ENCODE data around the gene DCUN1D3. TPM values are rescaled to one million over a fixed set of nuclear protein-coding genes. Genes with fewer than 3 reads are reported as not detected.

DCUN1D3 gene
- polyA plus RNA-seq, 1 donor (not counting 4 experiments of a cell fraction or from before 2014, with no cell fraction given): 9.4 TPM

DNA sequence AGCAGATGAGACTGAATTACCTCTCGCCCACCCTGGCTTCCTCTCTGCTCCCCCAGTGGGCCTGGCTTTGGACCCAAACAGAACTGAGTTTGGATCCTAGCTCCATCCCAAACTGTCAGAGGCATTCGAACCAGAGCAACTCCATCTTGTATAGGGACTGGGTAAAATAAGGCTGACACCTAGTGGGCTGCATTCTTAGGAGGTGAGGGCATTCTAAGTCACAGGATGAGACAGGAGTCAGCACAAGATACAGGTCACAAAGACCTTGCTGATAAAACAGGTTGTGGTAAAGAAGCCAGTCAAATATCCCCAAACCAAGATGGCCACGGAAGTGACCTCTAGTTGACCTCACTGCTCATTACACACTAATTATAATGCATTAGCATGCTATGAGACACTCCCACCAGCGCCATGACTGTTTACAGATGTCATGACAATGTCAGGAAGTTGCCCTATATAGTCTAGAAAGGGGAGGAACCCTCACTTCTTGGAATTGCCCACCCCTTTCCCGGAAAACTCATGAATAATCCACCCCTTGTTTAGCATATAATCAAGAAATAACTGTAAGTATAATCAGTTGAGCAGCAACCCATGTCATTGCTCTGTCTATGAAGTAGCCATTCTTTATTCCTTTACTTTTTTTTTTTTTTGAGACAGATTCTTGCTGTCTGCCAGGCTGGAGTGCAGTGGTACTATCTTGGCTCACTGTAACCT lies 44.9 kb upstream of the DCUN1D3 start:
- Histone ChIP-seq H3K9me1 (ENCODE audit: control insufficient read depth, extremely low read depth, insufficient read depth, low read length) (no peaks in the 10 kb centered on the region), H3K4me2 (ENCODE audit: control insufficient read depth, extremely low read depth, insufficient read depth, low read depth, low read length) (no peak overlapping the region), H3K36me3 (ENCODE audit: control insufficient read depth in 2 of 2, extremely low read depth in 1 of 2, insufficient read depth in 2 of 2, low read length in 2 of 2) (no peaks in the 10 kb centered on the region), H3K4me3 (ENCODE audit: control insufficient read depth in 2 of 3, extremely low read depth in 1 of 3, insufficient read depth in 2 of 3, low read depth in 1 of 3, low read length in 3 of 3) (no peak overlapping the region), H4K20me1 (ENCODE audit: control insufficient read depth, extremely low read depth, insufficient read depth, low read length) (no peaks in the 10 kb centered on the region), H3K27ac (ENCODE audit: control insufficient read depth, insufficient read depth, low read length) (no peak overlapping the region), H3K79me2 (ENCODE audit: control insufficient read depth, insufficient read depth, low read length) (no peaks in the 10 kb centered on the region), H3K4me1 (ENCODE audit: control insufficient read depth, extremely low read depth, insufficient read depth, low read length) (peaks cover 12% of the 10 kb centered on the region), H3K9ac (ENCODE audit: control insufficient read depth, extremely low read depth, insufficient read depth, low read length) (no peak overlapping the region), H3K9me3 (ENCODE audit: control insufficient read depth, low read depth, low read length) (no peaks in the 10 kb centered on the region), H2AFZ (ENCODE audit: control insufficient read depth, low read length) (no peak overlapping the region), H3K27me3 (ENCODE audit: control insufficient read depth, extremely low read depth, insufficient read depth, low read length) (no peaks in the 10 kb centered on the region)
- DNase-seq (ENCODE audit: low read depth, low spot score): no peak
- dilution Hi-C loops (cut with MboI; ENCODE audit: extremely low pct_ligation_motif_present, low sequenced_read_pairs): no loop called here
- FAIRE-seq: no peak
- no peak for TF ChIP-seq EZH2 (IDR thresholded peaks at IDR 0.05; ENCODE audit: low read length)
- TF ChIP-seq, protein P1, sequence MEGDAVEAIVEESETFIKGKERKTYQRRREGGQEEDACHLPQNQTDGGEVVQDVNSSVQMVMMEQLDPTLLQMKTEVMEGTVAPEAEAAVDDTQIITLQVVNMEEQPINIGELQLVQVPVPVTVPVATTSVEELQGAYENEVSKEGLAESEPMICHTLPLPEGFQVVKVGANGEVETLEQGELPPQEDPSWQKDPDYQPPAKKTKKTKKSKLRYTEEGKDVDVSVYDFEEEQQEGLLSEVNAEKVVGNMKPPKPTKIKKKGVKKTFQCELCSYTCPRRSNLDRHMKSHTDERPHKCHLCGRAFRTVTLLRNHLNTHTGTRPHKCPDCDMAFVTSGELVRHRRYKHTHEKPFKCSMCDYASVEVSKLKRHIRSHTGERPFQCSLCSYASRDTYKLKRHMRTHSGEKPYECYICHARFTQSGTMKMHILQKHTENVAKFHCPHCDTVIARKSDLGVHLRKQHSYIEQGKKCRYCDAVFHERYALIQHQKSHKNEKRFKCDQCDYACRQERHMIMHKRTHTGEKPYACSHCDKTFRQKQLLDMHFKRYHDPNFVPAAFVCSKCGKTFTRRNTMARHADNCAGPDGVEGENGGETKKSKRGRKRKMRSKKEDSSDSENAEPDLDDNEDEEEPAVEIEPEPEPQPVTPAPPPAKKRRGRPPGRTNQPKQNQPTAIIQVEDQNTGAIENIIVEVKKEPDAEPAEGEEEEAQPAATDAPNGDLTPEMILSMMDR (optimal IDR thresholded peaks at IDR 0.05 in 1 of 3, IDR thresholded peaks at IDR 0.05 in 1 of 3, conservative IDR thresholded peaks at IDR 0.05 in 1 of 3; ENCODE audit: extremely low read depth in 1 of 3, insufficient read depth in 2 of 3, low read length in 3 of 3): peak in 1 of 3 experiments; percentile 40

DNA sequence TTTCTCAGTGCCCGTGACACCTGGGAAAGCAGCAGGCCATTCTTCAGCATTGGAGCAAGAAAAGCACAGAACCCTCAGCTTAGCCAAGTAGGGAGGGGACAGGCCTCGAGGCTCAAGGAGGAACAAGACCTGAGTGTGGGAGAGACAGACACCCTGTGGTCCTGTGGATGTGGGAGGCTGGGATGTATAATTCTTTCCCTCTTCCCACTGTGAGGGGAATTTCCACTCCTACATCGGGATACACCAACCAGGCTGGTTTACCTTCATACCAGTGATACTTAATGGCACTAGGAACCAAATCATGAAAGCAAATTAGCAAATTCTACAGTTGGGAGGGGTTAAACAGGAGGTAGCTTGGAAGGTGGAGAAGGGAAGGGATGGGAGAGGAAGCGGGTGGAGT lies 42.1 kb upstream of the DCUN1D3 start:
- Histone ChIP-seq H3K9ac (ENCODE audit: control insufficient read depth, extremely low read depth, insufficient read depth, low read length) (no peak overlapping the region), H2AFZ (ENCODE audit: control insufficient read depth, low read length) (peak overlapping the region; percentile 55), H3K9me3 (ENCODE audit: control insufficient read depth, low read depth, low read length) (no peaks in the 10 kb centered on the region), H3K36me3 (ENCODE audit: control insufficient read depth in 2 of 2, extremely low read depth in 1 of 2, insufficient read depth in 2 of 2, low read length in 2 of 2) (no peaks in the 10 kb centered on the region), H3K4me2 (ENCODE audit: control insufficient read depth, extremely low read depth, insufficient read depth, low read depth, low read length) (no peak overlapping the region), H3K27me3 (ENCODE audit: control insufficient read depth, extremely low read depth, insufficient read depth, low read length) (no peaks in the 10 kb centered on the region), H3K79me2 (ENCODE audit: control insufficient read depth, insufficient read depth, low read length) (no peaks in the 10 kb centered on the region), H3K27ac (ENCODE audit: control insufficient read depth, insufficient read depth, low read length) (no peak overlapping the region), H4K20me1 (ENCODE audit: control insufficient read depth, extremely low read depth, insufficient read depth, low read length) (no peaks in the 10 kb centered on the region), H3K9me1 (ENCODE audit: control insufficient read depth, extremely low read depth, insufficient read depth, low read length) (no peaks in the 10 kb centered on the region), H3K4me1 (ENCODE audit: control insufficient read depth, extremely low read depth, insufficient read depth, low read length) (peaks cover 14% of the 10 kb centered on the region), H3K4me3 (ENCODE audit: control insufficient read depth in 2 of 3, extremely low read depth in 1 of 3, insufficient read depth in 2 of 3, low read depth in 1 of 3, low read length in 3 of 3) (no peak overlapping the region)
- no peak for TF ChIP-seq EZH2 (IDR thresholded peaks at IDR 0.05; ENCODE audit: low read length)
- TF ChIP-seq, protein P1 (optimal IDR thresholded peaks at IDR 0.05 in 1 of 3, IDR thresholded peaks at IDR 0.05 in 1 of 3, conservative IDR thresholded peaks at IDR 0.05 in 1 of 3; ENCODE audit: extremely low read depth in 1 of 3, insufficient read depth in 2 of 3, low read length in 3 of 3): no peak
- DNase-seq (ENCODE audit: low read depth, low spot score) (no peak), FAIRE-seq (no peak)
- dilution Hi-C loops (cut with MboI; ENCODE audit: extremely low pct_ligation_motif_present, low sequenced_read_pairs): no loop called here

Measured in keratinocyte (primary cell).